Parathyroid adenoma (tissue), 2 donors: ENCODE results near the gene TTR.

Source experiments
- H2AFZ ChIP-seq: fragments of 300-600 bp; sonication (generic); one replicate; pipeline ENCODE4 v1.7.0; 2017; ENCODE audit warnings: antibody characterized with exemption, mild to moderate bottlenecking
- H3K27ac ChIP-seq: fragments of 300-600 bp; sonication (generic); one replicate; pipeline ENCODE4 v1.7.0; 2017
- H3K27me3 ChIP-seq: fragments of 300-600 bp; sonication (generic); one replicate; pipeline ENCODE4 v1.7.0; 2017; ENCODE audit warnings: low read length; ENCODE audit not compliant: control insufficient read depth, insufficient read depth
- H3K36me3 ChIP-seq: fragments of 300-600 bp; sonication (generic); one replicate; pipeline ENCODE4 v1.7.0; 2017; ENCODE audit warnings: low read length; ENCODE audit not compliant: control insufficient read depth, insufficient read depth
- H3K4me1 ChIP-seq: fragments of 300-600 bp; sonication (generic); one replicate; pipeline ENCODE4 v1.7.0; 2017; ENCODE audit warnings: control low read depth
- H3K4me2 ChIP-seq: fragments of 300-600 bp; sonication (generic); one replicate; pipeline ENCODE4 v1.7.0; 2017; ENCODE audit warnings: low read length
- H3K4me3 ChIP-seq: fragments of 300-600 bp; sonication (generic); one replicate; pipeline ENCODE4 v1.7.0; 2017; ENCODE audit warnings: low read depth, low read length
- H3K79me2 ChIP-seq: fragments of 300-600 bp; sonication (generic); one replicate; pipeline ENCODE4 v1.7.0; 2017; ENCODE audit warnings: control low read depth
- H3K9ac ChIP-seq: fragments of 300-600 bp; sonication (generic); one replicate; pipeline ENCODE4 v1.7.0; 2017; ENCODE audit warnings: mild to moderate bottlenecking
- H3K9me3 ChIP-seq: fragments of 300-600 bp; sonication (generic); one replicate; pipeline ENCODE4 v1.7.0; 2017; ENCODE audit warnings: low read length; ENCODE audit not compliant: control insufficient read depth
- CTCF ChIP-seq: fragments of 300-600 bp; sonication (generic); IDR thresholded peaks from one replicate; pipeline ENCODE4 v1.7.0; 2017; ENCODE audit warnings: antibody characterized with exemption, mild to moderate bottlenecking
- donor health status: primary hyperparathyroidism.

The TTR gene

GRCh38 chr18:31619291-31619690 lies 27.6 kb downstream of the TTR start:
- no peaks in the 10 kb centered on the region for H3K4me1 ChIP-seq
- no peaks in the 10 kb centered on the region for H3K79me2 ChIP-seq
- no peaks in the 10 kb centered on the region for H3K36me3 ChIP-seq
- no peak overlapping the region for H3K4me2 ChIP-seq
- H3K4me3 ChIP-seq: no peak overlapping the region
- no peak overlapping the region for H3K9ac ChIP-seq
- no peak overlapping the region for H3K27ac ChIP-seq
- H3K27me3 ChIP-seq: no peaks in the 10 kb centered on the region
- no peak for TF ChIP-seq CTCF
- H3K9me3 ChIP-seq: no peaks in the 10 kb centered on the region
- H2AFZ ChIP-seq: no peak overlapping the region

- Histone ChIP-seq H2AFZ (no peak overlapping the region), H3K4me1 (no peaks in the 10 kb centered on the region), H3K4me3 (no peak overlapping the region), H3K9me3 (no peaks in the 10 kb centered on the region), H3K4me2 (no peak overlapping the region), H3K27ac (no peak overlapping the region), H3K27me3 (no peaks in the 10 kb centered on the region), H3K79me2 (no peaks in the 10 kb centered on the region), H3K36me3 (no peaks in the 10 kb centered on the region), H3K9ac (no peak overlapping the region)
- no peak for TF ChIP-seq CTCF
Measured at GRCh38 chr18:31624892-31625640, 33.4 kb downstream of the TTR start.

- no peak overlapping the region for H3K4me2 ChIP-seq
- no peaks in the 10 kb centered on the region for H3K79me2 ChIP-seq
- TF ChIP-seq CTCF: peak; percentile 39
- H3K27me3 ChIP-seq: no peaks in the 10 kb centered on the region
- no peaks in the 10 kb centered on the region for H3K4me1 ChIP-seq
- H2AFZ ChIP-seq: no peak overlapping the region
- H3K36me3 ChIP-seq: no peaks in the 10 kb centered on the region
- no peak overlapping the region for H3K4me3 ChIP-seq
- H3K9ac ChIP-seq: no peak overlapping the region
- no peaks in the 10 kb centered on the region for H3K9me3 ChIP-seq
- H3K27ac ChIP-seq: no peak overlapping the region
Measured at GRCh38 chr18:31626409-31626808, 34.7 kb downstream of the TTR start.

- no peak overlapping the region for H3K9ac ChIP-seq
- no peak overlapping the region for H2AFZ ChIP-seq
- H3K79me2 ChIP-seq: peaks cover 2% of the 10 kb centered on the region
- no peaks in the 10 kb centered on the region for H3K36me3 ChIP-seq
- no peak for TF ChIP-seq CTCF
- H3K27ac ChIP-seq: no peak overlapping the region
- no peaks in the 10 kb centered on the region for H3K9me3 ChIP-seq
- no peak overlapping the region for H3K4me3 ChIP-seq
- no peak overlapping the region for H3K4me2 ChIP-seq
- no peaks in the 10 kb centered on the region for H3K4me1 ChIP-seq
- H3K27me3 ChIP-seq: no peaks in the 10 kb centered on the region
Measured at GRCh38 chr18:31630549-31630948, 38.9 kb downstream of the TTR start.

GRCh38 chr18:31631526-31631925 lies 39.8 kb downstream of the TTR start:
- Histone ChIP-seq H3K9ac (no peak overlapping the region), H3K4me3 (no peak overlapping the region), H3K9me3 (no peaks in the 10 kb centered on the region), H3K27me3 (no peaks in the 10 kb centered on the region), H3K79me2 (peaks cover 2% of the 10 kb centered on the region), H3K4me2 (no peak overlapping the region), H3K27ac (no peak overlapping the region), H3K4me1 (no peaks in the 10 kb centered on the region), H3K36me3 (no peaks in the 10 kb centered on the region), H2AFZ (no peak overlapping the region)
- TF ChIP-seq CTCF: no peak
